Neural cell (in vitro differentiated cells): ENCODE data around the gene FERMT2.

ENCODE experiments used
- EP300 ChIP-seq: fragments of 450-650 bp; conservative IDR thresholded peaks from 2 replicates; pipeline ENCODE4 v1.6.1; 2014; ENCODE audit warnings: antibody characterized with exemption, mild to moderate bottlenecking, moderate library complexity; ENCODE audit not compliant: poor library complexity, severe bottlenecking
- EZH2 ChIP-seq: fragments of 200-600, 300-800 bp; shearing (Covaris generic), sonication (generic); IDR thresholded peaks from 2 replicates; pipeline ENCODE4 v1.6.1; 2014; ENCODE audit warnings: antibody characterized with exemption, low read length, borderline replicate concordance, mild to moderate bottlenecking; ENCODE audit not compliant: insufficient read depth, poor library complexity, severe bottlenecking
- MXI1 ChIP-seq: fragments of 450-650 bp; conservative IDR thresholded peaks from 2 replicates; pipeline ENCODE4 v1.6.1; 2014; ENCODE audit warnings: antibody characterized with exemption, mild to moderate bottlenecking; ENCODE audit not compliant: poor library complexity, severe bottlenecking
- POLR2AphosphoS5 ChIP-seq: IDR thresholded peaks from 2 replicates; pipeline ENCODE4 v1.6.1; 2012
- SMC3 ChIP-seq: fragments of 450-650 bp; conservative IDR thresholded peaks from 2 replicates; pipeline ENCODE4 v1.6.1; 2014; ENCODE audit warnings: antibody characterized with exemption, mild to moderate bottlenecking, moderate library complexity; ENCODE audit not compliant: poor library complexity
- TF ChIP-seq, protein P1 (sequence below): fragments of 450-650 bp; IDR thresholded peaks from 2 replicates; pipeline ENCODE4 v1.5.1; 2014; ENCODE audit warnings: antibody characterized with exemption, mild to moderate bottlenecking, moderate library complexity; ENCODE audit not compliant: poor library complexity, severe bottlenecking

DNA sequence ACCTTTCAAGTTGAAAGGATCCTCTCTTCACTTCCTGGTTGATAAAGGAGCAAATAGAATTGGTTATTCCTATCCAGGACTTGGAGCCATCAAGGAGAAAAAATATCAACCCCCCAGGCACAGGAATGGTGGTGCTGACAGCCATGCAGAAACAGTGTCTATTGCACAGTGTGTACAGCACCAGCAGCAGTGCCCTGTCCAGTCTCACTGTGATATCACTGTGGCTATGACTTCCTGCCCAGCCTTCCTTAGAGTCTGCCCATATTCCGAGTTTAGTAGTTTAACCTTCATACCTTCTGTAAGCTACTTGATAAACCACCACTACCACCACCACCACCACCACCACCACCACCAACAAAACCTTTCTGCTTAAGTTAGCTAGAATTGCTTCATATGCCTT, 45.1 kb upstream of the FERMT2 start:
- TF ChIP-seq, protein P1, sequence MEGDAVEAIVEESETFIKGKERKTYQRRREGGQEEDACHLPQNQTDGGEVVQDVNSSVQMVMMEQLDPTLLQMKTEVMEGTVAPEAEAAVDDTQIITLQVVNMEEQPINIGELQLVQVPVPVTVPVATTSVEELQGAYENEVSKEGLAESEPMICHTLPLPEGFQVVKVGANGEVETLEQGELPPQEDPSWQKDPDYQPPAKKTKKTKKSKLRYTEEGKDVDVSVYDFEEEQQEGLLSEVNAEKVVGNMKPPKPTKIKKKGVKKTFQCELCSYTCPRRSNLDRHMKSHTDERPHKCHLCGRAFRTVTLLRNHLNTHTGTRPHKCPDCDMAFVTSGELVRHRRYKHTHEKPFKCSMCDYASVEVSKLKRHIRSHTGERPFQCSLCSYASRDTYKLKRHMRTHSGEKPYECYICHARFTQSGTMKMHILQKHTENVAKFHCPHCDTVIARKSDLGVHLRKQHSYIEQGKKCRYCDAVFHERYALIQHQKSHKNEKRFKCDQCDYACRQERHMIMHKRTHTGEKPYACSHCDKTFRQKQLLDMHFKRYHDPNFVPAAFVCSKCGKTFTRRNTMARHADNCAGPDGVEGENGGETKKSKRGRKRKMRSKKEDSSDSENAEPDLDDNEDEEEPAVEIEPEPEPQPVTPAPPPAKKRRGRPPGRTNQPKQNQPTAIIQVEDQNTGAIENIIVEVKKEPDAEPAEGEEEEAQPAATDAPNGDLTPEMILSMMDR, result no peak
- TF ChIP-seq POLR2AphosphoS5, result no peak
- TF ChIP-seq MXI1, result no peak
- TF ChIP-seq SMC3, result no peak
- TF ChIP-seq EP300, result no peak
- no peak for TF ChIP-seq EZH2
